Trophoblast cell (in vitro differentiated cells and primary cell): ENCODE results near the gene CDK12.

ENCODE experiments used
- DNase-seq, 2 donors: peaks; one replicate each; pipeline ENCODE4 v3.0.0-alpha.2; 2016
- H2AFZ ChIP-seq: 2 replicates; pipeline ENCODE4 v1.6.1; 2013; ENCODE audit warnings: low read length, moderate library complexity, mild to moderate bottlenecking; ENCODE audit not compliant: insufficient read depth, poor library complexity
- H2AK5ac ChIP-seq: 2 replicates; pipeline ENCODE4 v1.6.1; 2013; ENCODE audit warnings: mild to moderate bottlenecking, low read length
- H2BK120ac ChIP-seq: 2 replicates; pipeline ENCODE4 v1.6.1; 2013; ENCODE audit warnings: low read length, mild to moderate bottlenecking, moderate library complexity; ENCODE audit not compliant: insufficient read depth, poor library complexity
- H2BK12ac ChIP-seq: 2 replicates; pipeline ENCODE4 v1.6.1; 2013; ENCODE audit warnings: mild to moderate bottlenecking, low read length, moderate library complexity
- H2BK5ac ChIP-seq: 2 replicates; pipeline ENCODE4 v1.6.1; 2013; ENCODE audit warnings: low read length, low read depth, moderate library complexity, mild to moderate bottlenecking; ENCODE audit not compliant: poor library complexity
- H3K14ac ChIP-seq: 2 replicates; pipeline ENCODE4 v1.6.1; 2013; ENCODE audit warnings: mild to moderate bottlenecking, low read length
- H3K18ac ChIP-seq: 2 replicates; pipeline ENCODE4 v1.6.1; 2013; ENCODE audit warnings: mild to moderate bottlenecking, low read length
- H3K23ac ChIP-seq: 2 replicates; pipeline ENCODE4 v1.6.1; 2013; ENCODE audit warnings: low read length
- H3K27ac ChIP-seq: 2 replicates; pipeline ENCODE4 v1.5.1; 2013; ENCODE audit warnings: low read depth, mild to moderate bottlenecking, inconsistent platforms, low read length, moderate library complexity
- H3K27me3 ChIP-seq: 2 replicates; pipeline ENCODE4 v1.6.1; 2013; ENCODE audit warnings: inconsistent platforms, mild to moderate bottlenecking, low read length, moderate library complexity; ENCODE audit not compliant: insufficient read depth
- H3K36me3 ChIP-seq, 2 experiments: 1 replicate in 1 of 2; 2 replicates in 1 of 2; pipeline ENCODE4 v1.6.1; 2013; ENCODE audit warnings: low read length in 2 of 2, mild to moderate bottlenecking in 2 of 2, moderate library complexity in 1 of 2; ENCODE audit not compliant: insufficient read depth in 2 of 2, control insufficient read depth in 1 of 2
- H3K4ac ChIP-seq: 2 replicates; pipeline ENCODE4 v1.6.1; 2013; ENCODE audit warnings: low read depth, mild to moderate bottlenecking, low read length, moderate library complexity
- H3K4me1 ChIP-seq, 2 experiments: 1 replicate in 1 of 2; 2 replicates in 1 of 2; pipeline ENCODE4 v1.6.1; 2013; ENCODE audit warnings: low read length in 2 of 2, mild to moderate bottlenecking in 2 of 2, moderate library complexity in 1 of 2; ENCODE audit not compliant: insufficient read depth in 2 of 2, control insufficient read depth in 1 of 2
- H3K4me2 ChIP-seq: 2 replicates; pipeline ENCODE4 v1.6.1; 2013; ENCODE audit warnings: inconsistent platforms, mild to moderate bottlenecking, low read length, moderate library complexity
- H3K4me3 ChIP-seq: 2 replicates; pipeline ENCODE4 v1.5.1; 2013; ENCODE audit warnings: mild to moderate bottlenecking, low read depth, low read length, inconsistent platforms
- H3K79me1 ChIP-seq: one replicate; pipeline ENCODE4 v1.6.1; 2013; ENCODE audit warnings: low read length
- H3K79me2 ChIP-seq: 2 replicates; pipeline ENCODE4 v1.6.1; 2013; ENCODE audit warnings: low read length, mild to moderate bottlenecking; ENCODE audit not compliant: control insufficient read depth, insufficient read depth, poor library complexity
- H3K9ac ChIP-seq: 2 replicates; pipeline ENCODE4 v1.6.1; 2013; ENCODE audit warnings: mild to moderate bottlenecking, low read length
- H3K9me3 ChIP-seq: 2 replicates; pipeline ENCODE4 v1.6.1; 2013; ENCODE audit warnings: low read depth, mild to moderate bottlenecking, control low read depth, inconsistent platforms, low read length; ENCODE audit not compliant: insufficient read depth
- H4K12ac ChIP-seq: 2 replicates; pipeline ENCODE4 v1.6.1; 2013; ENCODE audit warnings: low read depth, mild to moderate bottlenecking, low read length, moderate library complexity
- H4K8ac ChIP-seq: 2 replicates; pipeline ENCODE4 v1.6.1; 2013; ENCODE audit warnings: low read depth, mild to moderate bottlenecking, low read length, moderate library complexity
- H4K91ac ChIP-seq: one replicate; pipeline ENCODE4 v1.6.1; 2013; ENCODE audit warnings: low read depth, mild to moderate bottlenecking, low read length, moderate library complexity
- WGBS: extraction: QIAGEN DNeasy Blood & Tissue Kit; methylation state at CpG from one replicate; pipeline ENCODE4 v1.1.7; 2013; ENCODE audit warnings: missing lambda C conversion rate; ENCODE audit not compliant: insufficient read length, insufficient coverage; ENCODE audit errors: extremely low coverage; 5-methylcytosine and 5-hydroxymethylcytosine counted together

CDK12 gene

DNA sequence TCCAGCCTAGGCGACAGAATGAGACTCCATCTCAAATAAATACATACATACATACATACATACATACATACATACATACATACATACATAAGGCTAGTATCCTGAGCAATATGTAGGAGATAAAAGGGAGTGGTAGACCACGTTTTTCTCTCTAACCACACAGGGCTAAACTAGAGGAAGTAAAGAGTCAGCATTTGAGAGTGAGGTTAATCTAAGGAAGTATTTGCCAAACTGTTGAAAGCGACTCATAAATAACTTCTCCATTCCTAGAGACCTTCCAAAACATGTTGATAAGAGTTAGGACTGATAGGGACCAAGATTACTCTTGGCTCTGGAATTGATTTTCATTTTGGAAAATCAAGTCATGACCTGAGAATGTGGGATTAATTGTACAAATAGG, 77.6 kb downstream of the CDK12 start:
- no peaks in the 10 kb centered on the region for H3K27me3 ChIP-seq
- no peak overlapping the region for H2AFZ ChIP-seq
- H2BK120ac ChIP-seq, result no peak overlapping the region
- H2AK5ac ChIP-seq, result no peak overlapping the region
- H3K79me2 ChIP-seq, result no peaks in the 10 kb centered on the region
- H2BK5ac ChIP-seq, result no peak overlapping the region
- no peak overlapping the region for H3K14ac ChIP-seq
- no peaks in the 10 kb centered on the region for H3K79me1 ChIP-seq
- H4K91ac ChIP-seq, result no peak overlapping the region
- H3K27ac ChIP-seq, result no peak overlapping the region
- H3K4me2 ChIP-seq, result no peak overlapping the region
- WGBS, result no CpG with 5 or more reads among the region's 3 CpGs
- H3K23ac ChIP-seq, result no peak overlapping the region
- no peak overlapping the region for H2BK12ac ChIP-seq
- no peak overlapping the region for H3K9ac ChIP-seq
- no peak overlapping the region for H4K12ac ChIP-seq
- no peak overlapping the region for H3K4ac ChIP-seq
- no peaks in the 10 kb centered on the region for H3K4me1 ChIP-seq
- no peaks in the 10 kb centered on the region for H3K9me3 ChIP-seq
- H4K8ac ChIP-seq, result no peak overlapping the region
- H3K18ac ChIP-seq, result no peak overlapping the region
- H3K36me3 ChIP-seq, result no peaks in the 10 kb centered on the region
- DNase-seq, result no peak
- no peak overlapping the region for H3K4me3 ChIP-seq

DNA sequence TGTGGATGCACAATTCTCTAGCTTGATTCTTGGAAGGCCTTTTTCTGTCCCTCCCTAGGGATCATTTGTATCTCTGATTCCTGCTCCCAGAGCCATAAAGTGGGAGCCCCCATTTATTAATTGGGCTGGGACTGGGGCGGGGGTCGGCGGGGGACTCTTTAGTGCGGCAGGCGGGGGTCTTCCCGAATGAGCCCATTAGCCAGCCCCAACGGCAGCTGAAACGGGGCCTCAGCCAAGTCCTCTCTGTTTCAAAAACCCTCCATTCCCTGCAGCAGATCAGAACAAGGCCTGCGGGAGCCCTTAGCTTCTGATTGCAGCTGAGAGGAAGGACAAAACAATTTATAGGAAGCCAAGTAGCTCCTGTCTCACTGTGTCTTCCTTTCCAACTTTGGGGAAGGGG, 79.3 kb downstream of the CDK12 start:
- Histone ChIP-seq H2AFZ (no peak overlapping the region), H2BK12ac (no peak overlapping the region), H4K91ac (no peak overlapping the region), H3K27me3 (no peaks in the 10 kb centered on the region), H3K36me3 (peaks cover 0 to 2% of the 10 kb centered on the region in 2 experiments), H3K4me1 (no peaks in the 10 kb centered on the region), H3K9ac (no peak overlapping the region), H2AK5ac (no peak overlapping the region), H2BK5ac (no peak overlapping the region), H3K23ac (no peak overlapping the region), H3K14ac (no peak overlapping the region), H3K79me2 (no peaks in the 10 kb centered on the region), H3K27ac (no peak overlapping the region), H4K8ac (no peak overlapping the region), H3K4me2 (no peak overlapping the region), H4K12ac (no peak overlapping the region), H3K79me1 (no peaks in the 10 kb centered on the region), H3K4ac (no peak overlapping the region), H2BK120ac (no peak overlapping the region), H3K18ac (no peak overlapping the region), H3K4me3 (no peak overlapping the region), H3K9me3 (no peaks in the 10 kb centered on the region)
- no CpG with 5 or more reads among the region's 9 CpGs for WGBS
- DNase-seq, result no peak

DNA sequence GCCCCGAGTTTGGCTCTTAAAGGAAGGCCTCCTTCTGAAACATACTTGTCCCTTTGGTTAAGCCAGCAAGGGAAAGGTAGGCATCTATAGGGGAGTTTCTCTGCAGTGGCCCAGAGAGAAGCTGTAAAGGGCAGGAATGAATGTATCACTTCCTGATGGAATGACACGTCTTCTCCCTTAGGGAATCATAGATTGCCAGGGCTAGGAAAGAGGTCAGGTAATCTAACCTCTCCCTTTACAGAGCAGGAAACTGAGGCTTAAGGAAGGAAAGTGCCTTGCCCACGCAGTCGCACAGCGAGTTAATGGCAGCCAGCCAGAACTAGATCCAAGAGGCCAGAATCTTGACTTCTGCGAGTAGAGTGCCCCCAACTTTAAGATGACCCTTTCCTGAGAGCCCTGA, 80.4 kb downstream of the CDK12 start:
- Histone ChIP-seq H3K27me3 (no peaks in the 10 kb centered on the region), H2AFZ (no peak overlapping the region), H3K9me3 (no peaks in the 10 kb centered on the region), H3K79me2 (no peaks in the 10 kb centered on the region), H2AK5ac (no peak overlapping the region), H3K27ac (no peak overlapping the region), H3K79me1 (no peaks in the 10 kb centered on the region), H3K4me3 (no peak overlapping the region), H3K14ac (no peak overlapping the region), H3K23ac (no peak overlapping the region), H3K36me3 (peaks cover 0 to 5% of the 10 kb centered on the region in 2 experiments), H2BK5ac (no peak overlapping the region), H3K4me2 (no peak overlapping the region), H2BK120ac (no peak overlapping the region), H3K18ac (no peak overlapping the region), H2BK12ac (no peak overlapping the region), H3K9ac (no peak overlapping the region), H4K91ac (no peak overlapping the region), H3K4me1 (no peaks in the 10 kb centered on the region), H3K4ac (no peak overlapping the region), H4K8ac (no peak overlapping the region), H4K12ac (no peak overlapping the region)
- WGBS, result no CpG with 5 or more reads among the region's 6 CpGs
- DNase-seq, result no peak

DNA sequence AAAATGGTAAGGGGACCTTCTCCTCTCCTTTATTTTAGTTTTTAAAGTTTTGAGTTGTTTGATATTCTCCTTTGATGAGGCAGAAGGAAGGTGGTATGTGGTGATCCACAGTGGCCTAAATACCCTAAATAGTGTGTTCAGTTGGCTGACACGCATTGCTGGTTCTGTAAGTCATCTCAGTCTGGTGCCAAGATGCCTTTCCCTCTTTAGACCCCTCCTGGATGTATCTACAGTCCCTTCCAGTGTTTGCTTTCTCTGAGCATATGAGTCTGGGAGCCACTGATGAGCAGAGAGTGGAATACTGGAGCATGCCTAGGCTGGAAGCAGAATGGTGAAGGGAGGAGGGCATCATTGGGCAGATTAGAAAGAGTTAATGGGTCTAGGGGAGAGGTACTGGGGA, 81.9 kb downstream of the CDK12 start:
- H2BK12ac ChIP-seq, result no peak overlapping the region
- no peak overlapping the region for H3K4me2 ChIP-seq
- no peak for DNase-seq
- no peak overlapping the region for H3K23ac ChIP-seq
- no peak overlapping the region for H3K18ac ChIP-seq
- H4K8ac ChIP-seq, result no peak overlapping the region
- H3K14ac ChIP-seq, result no peak overlapping the region
- H3K4me3 ChIP-seq, result no peak overlapping the region
- no peak overlapping the region for H4K91ac ChIP-seq
- no peak overlapping the region for H2BK5ac ChIP-seq
- H3K27ac ChIP-seq, result no peak overlapping the region
- no peak overlapping the region for H3K4ac ChIP-seq
- peaks cover 0 to 6% of the 10 kb centered on the region in 2 experiments for H3K36me3 ChIP-seq
- H3K4me1 ChIP-seq, result no peaks in the 10 kb centered on the region
- no peaks in the 10 kb centered on the region for H3K27me3 ChIP-seq
- no peak overlapping the region for H2AK5ac ChIP-seq
- no peaks in the 10 kb centered on the region for H3K9me3 ChIP-seq
- no peak overlapping the region for H2BK120ac ChIP-seq
- H2AFZ ChIP-seq, result no peak overlapping the region
- no peak overlapping the region for H4K12ac ChIP-seq
- H3K9ac ChIP-seq, result no peak overlapping the region
- no CpG with 5 or more reads among the region's 1 CpG for WGBS
- H3K79me1 ChIP-seq, result no peaks in the 10 kb centered on the region
- no peaks in the 10 kb centered on the region for H3K79me2 ChIP-seq
